Measurements from ENCODE around the gene DMGDH.

DMGDH gene

DNA sequence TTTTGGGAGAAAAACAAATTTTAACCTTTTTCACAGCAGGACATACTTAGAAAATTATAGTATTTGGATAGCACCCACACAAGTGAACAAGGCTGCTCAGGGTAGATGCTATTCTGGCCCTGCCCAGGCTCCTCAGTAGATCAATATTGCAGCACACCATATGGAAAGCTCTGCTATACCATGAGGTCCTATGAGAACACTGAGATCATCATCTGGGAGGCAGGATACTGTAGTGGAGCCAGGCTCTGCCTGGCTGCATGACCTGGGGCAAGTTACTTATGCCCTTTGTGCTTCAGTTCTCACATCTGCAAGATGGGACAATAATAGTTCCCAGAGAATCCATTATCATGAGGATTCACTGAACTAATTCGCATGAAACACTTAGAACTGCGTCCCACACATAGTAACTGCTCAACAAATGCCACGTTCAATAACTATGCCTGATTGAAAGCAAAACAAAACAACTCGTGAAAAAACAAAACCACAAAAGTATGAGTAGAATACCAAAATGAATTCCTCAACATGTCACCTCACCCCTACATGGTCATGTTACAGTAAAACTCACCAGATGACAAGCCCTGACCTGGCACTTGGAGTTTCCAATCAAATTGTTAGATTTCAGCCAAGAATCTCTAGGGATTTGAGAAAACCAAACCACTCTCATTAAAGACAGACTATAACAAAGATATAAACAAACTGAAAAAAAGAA, 116.2 kb downstream of the DMGDH start:
- no peaks in the 10 kb centered on the region for H3K9me3 ChIP-seq (ENCODE audit: severe bottlenecking)
- no peak for DNase-seq
- H3K36me3 ChIP-seq, result no peaks in the 10 kb centered on the region
- no peak overlapping the region for H3K27ac ChIP-seq
- H3K4me3 ChIP-seq (ENCODE audit: low read depth, low read length), result no peak overlapping the region
- no peak for TF ChIP-seq CTCF (IDR thresholded peaks at IDR 0.05; ENCODE audit: low read depth, low read length)
- no peaks in the 10 kb centered on the region for H3K27me3 ChIP-seq (ENCODE audit: insufficient read depth, low read depth, severe bottlenecking)
